ENCODE data around the gene SCLT1.
"Not testable (repeated sequence)": the region's sequence is repeated elsewhere in the genome, so short reads cannot be mapped to it uniquely, and the experiment has no call there.

The SCLT1 gene

DNA sequence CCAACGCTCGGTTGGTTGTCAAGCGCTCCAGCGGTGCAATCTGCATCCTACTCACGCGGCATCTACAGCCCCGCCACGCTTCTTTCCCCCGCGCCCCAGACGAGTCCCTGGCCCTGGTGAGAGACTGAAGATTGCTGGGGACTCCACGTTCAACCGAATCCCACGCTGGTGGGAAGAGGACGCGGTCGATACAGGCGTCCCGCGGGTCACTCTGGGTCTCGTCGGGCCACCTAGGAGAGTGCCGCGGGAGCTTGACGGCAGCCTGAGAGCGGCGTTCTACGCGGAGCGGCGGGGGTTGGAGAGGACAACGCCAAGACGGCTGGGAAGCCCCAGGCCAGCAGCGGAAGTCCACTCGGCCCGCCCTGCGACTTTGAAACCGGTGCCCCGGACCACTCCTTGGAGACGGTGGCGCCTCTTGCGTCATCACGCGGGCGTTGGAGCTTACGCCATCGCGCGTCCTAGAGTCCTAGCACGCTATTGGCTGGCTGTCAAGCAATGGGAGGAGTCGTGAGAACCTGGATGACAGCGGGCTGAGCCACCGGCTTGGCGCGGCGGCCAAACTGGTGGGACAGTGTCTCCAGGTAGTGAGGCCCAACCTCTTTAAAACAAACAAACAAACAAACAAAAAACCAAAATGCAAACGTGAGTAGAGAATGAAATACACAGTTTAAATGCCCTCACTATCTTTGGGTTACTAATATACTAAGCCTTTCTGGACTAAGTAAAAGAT is at the start of gene SCLT1:
TSS of gene SCLT1 (minus strand) at position 349 of the 730 bp plus-strand sequence. CDS start 436 bp downstream, outside the sequence.
- peak; percentile 43 for DNase-seq

DNA sequence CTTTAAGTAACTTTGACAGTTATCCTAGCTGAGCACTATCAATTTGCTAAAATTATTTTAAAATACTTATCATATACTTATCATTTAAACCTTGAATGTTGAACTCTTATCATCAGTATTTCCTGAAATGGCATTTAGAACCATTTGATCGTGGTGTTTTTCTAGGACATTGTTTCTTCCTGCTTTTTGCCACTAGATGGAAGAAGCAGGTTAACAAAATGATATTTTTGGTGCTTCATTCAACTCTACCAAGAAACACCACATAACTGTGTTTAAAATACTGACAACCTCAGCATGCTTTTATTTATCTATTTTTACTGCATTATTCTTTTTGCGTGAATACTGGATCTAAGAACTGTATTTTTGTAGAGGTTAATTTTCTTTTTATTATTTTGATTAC is 47.2 kb upstream of the SCLT1 start:
- no peak for DNase-seq

DNA sequence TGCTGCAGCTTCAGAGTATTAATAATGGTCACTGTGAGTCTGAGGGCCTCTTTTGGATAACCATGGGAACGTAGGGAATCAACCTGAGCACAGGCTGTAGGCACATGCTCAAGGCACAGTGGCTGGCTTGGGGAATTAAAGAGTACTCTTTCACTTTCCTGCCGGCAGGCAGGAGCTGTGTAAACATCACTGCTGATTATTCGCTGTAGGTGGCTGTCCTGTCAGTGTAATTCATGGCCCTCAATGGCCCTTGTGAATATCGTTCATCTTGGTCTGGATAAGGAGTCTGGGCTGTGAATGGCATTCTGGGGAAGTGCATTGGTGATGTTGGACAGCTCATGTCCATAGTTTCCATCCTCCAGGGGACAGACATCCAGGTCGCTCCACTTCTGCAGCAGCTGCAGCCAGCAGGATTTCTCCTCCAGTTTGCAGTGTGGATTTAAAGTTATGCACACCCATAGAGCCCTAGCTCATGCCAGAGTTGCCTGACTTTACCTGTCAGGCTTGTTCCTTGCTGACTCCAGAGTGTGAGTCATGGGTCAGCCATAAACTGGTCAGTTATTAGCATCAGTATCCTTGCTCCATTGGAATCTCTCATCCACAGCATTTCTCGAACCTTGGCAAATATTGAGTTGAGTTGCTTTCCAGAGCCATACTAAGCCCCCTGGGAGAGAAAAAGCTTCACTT is 45.6 kb upstream of the SCLT1 start:
- DNase-seq, result no peak

DNA sequence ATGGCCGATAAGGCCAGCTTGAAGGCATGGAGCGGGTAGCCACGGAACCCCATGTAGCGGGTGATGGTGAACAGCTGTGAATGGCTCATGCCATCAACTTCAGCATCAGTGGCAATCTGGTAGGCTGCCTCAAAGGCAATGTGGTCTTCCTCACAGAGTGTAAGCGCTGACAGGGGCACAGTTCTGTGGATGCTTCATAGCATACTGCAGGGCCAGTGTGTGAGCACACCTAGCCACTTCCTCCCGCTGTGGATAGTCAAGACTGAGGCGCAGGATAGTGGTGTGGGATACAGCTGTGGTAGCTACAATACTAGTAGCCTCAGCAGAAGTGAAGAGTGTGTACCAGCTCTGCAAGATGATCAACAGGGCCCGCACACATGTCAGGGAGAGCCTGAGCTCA is 43.1 kb upstream of the SCLT1 start:
- DNase-seq, result no peak

DNA sequence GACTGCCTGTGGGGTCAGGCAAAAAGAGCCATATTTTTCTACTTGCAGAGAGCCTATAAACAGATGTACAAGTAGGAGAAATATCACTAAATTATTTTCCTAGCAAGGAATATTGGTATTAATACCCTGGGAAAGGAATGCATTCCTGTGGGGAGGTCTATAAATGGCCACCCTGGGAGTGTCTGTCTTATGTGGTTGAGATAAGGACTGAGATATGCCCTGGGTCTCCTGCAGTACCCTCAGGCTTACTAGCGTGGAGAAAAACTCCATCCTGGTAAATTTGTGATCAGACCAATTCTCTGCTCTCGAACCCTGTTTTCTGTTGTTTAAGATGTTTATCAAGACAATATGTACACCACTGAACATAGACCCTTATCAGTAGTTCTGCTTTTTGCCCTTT is 38.0 kb upstream of the SCLT1 start:
- no peak for DNase-seq

DNA sequence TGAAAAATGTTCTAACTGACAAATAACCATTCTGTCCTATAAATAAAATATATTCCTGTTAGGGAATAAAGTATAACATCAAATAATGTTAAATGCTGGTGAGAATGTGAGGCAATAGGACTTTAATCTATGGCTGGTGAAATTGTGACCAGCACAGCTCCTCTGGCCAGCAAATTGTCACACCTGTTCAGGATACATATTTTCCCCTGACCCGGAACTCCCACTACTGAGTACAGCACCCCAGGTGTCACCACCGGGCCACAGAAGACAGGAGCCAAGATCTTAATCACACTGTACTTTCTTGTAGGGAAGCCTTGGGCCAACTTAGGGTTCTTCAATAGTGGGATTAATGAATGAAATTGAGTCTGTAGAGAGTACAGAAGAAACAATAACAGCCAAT is 35.8 kb upstream of the SCLT1 start:
- no peak for DNase-seq

DNA sequence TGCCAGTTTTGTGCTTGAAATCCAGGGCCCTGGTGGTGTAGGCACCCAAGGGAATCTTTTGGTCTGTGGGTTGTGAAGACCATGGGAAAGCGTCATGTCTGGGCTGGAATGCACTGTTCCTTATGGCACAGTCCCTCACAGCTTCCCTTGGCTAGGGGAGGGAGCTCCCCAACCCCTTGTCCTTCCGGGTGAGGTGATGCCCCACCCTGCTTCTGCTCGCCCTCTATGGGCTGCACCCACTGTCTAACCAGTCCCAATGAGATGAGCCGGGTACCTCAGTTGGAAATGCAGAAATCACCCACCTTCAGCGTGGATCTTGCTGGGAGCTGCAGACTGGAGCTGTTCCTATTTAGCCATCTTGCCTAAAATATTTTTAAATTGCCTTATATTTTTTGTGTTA is 33.3 kb upstream of the SCLT1 start:
- DNase-seq, result not testable (repeated sequence)

DNA sequence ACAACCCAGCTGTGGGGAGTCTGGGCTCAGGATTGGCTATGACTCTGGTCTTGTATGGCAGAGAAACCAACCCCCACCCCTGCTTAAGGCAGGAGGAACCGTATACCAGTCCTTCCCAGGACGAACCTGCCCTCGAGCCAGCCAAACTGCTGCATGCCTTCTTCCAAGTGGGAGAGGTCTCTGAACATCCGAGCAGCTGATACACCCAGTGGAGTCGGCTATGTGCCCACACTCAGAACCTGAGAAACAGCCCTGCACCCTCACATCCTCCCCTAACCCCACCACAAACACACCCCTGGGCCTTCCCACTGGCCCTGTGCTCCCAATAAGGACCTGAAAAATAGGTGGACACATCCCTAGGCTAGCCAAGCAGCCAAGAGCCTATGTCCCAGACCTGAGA is 24.4 kb upstream of the SCLT1 start:
- DNase-seq, result no peak

DNA sequence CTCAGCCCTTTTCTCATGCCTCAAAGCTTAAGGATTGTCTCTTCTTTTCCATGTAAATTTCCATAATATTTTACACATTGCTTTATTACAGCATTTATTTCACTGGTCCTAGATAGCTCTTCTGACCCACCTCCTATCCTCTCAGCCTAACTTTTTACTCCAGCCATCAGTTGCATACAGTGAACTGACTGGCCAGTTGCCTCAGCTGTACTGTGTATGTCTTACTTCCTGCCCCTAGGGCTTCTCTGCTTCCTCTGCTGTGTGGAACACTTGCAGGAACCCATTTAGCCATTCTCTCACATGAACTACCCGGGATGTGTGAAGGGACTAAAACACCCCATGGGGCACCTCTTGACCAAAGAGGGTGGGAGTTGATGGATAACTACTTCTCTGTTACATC is 20.6 kb upstream of the SCLT1 start:
- DNase-seq, result no peak

DNA sequence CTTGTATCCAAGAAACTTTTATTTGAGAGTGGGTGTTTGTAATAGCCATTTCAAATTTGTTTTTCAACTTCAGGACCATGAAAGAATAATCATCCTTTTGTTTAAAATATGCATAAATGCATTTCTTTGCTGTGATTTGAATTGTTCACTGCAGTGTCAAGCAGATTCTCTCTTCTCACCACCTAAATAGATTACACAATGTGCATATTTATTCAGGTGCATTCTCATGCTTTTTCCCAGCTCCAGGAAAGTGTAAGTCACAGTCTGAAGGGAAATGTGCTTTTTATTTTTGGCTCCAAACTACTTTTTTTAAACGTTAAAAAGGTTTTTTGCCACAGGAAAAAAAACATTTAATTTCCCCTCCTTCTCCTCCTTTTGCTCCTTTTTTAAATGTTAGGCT is 20.1 kb upstream of the SCLT1 start:
- no peak for DNase-seq

DNA sequence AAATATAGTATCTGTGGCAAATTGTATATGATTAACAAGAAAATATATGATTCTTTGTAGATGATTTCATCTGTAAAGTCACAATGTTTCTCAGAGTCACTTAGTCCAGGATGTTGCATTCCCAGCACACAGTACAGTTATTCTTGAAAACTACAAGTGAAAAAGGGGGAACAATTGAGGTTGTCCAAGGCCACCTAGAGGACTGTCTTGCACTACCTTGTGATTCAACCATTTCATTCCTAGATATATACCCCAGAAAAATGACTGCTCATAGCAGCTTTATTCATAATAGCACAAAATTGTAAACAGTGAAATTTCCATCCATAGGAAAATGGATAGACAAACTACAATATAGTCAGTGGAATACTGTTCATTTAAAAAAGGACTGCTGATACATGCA is 18.6 kb upstream of the SCLT1 start:
- no peak for DNase-seq

DNA sequence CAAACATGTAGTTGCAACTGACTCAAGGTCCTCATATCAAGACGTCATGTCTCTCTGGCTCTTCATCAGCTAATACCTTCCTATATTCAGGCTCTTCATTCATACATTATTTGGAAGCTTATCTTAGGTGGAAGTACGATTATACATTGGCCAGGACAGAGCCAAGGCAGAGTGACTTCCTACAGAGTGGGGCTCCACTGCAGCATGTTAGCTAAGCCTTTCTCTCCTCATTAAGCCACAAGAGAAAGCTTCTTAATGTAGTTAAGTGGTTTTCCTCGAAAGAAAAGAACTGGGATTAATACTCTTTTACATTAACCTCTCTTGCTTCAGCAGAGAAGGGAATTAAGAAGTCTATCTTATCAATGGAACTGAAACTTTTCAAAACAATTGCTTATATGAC is 17.6 kb upstream of the SCLT1 start:
- no peak for DNase-seq

DNA sequence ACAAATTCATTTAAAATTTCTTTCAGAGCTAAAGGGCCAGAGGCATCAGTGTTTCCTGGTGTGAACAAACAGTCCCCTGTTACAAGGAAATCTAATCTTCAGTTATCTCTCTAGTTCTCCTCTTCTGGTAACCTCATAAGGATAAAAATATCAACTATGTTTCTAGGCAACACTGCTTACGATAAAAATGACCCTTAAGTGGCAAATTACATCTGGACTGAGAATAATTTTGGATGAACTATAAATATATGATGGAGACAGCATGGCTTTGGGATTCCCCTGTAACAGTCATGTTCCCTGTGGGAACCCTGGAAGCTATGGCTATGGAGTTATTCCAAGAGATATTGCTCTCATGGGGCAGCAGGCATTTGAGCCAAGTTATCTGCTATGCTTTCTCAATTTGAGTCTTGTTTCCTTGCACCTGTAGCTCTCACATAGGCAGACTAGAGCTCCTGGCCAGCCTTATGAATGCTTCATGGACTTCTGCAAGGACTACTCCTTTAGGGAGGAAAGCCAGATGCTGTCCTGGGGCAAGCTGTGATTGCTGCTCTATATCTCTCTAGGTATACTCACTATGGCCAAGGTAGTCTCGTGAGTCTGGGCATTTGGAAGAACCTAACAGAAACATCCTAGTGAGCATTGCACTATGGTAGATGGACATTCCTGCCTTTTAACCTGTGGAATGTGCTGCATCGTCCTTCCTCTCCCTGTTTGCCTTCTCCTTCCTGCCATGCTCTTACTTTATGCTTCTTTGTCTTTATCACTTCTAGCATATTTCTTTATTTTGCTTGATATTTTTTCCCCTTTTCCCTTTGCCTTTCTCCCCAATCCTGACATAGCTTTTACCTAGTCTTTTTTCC is 16.9 kb upstream of the SCLT1 start:
- no peak for DNase-seq

DNA sequence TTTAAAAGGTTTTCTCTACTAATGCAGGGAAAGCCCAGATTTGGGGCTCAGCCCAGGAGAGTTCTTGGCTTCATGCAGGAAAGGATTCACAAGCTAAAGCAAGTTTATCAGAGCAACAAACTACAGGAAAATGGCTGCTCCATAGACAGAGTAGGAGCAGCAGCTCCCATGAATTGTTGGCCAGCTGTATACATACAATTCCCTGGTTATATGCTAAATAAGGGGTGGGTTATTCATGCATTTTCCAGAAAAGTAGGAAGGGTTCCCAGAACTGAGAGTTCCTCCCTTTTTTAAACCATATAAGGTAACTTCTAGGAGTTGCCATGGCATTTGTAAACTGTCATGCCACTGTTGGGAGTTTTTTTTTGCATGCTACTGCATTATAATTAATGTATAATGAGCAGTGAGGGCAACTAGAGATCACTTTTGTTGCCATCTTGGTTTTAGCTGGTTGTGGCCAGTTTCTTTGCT is 5.2 kb upstream of the SCLT1 start:
- no peak for DNase-seq

DNA sequence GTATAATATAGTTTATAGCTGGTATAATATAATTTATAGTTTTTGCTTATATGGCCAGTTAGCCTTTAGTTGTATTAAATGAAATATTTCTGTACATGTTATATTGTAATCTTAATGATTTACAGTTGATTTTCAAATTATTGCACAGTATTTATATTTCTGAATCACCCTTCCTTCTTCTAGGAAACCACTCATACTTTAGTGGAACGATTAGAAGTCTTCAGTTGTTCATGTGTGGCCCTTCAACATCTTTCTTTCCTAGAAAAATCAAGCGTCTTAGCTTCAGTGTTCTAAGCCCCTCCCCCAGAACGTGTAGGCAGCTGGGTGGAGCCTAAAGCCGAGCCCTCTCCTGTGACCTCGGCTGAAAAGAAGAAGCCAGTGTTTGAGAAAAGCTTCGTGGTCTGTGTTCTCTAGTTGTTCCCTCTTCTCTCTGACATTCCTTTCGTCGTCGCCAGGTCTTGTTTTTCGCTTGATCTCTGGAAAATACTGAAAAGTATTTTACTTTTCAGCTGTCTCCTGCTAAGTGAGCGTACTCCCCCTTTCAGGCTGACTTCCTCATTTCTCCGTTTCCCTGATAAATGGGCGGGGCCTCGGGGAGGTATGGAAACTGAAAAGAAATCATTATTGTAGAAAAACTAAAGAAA is 2.6 kb upstream of the SCLT1 start, which contains the start of gene C4orf33:
TSS of gene C4orf33 (plus strand) at position 342 of the 644 bp plus-strand sequence. CDS start 6,459 bp downstream, outside the sequence.
- peak; percentile 46 for DNase-seq

DNA sequence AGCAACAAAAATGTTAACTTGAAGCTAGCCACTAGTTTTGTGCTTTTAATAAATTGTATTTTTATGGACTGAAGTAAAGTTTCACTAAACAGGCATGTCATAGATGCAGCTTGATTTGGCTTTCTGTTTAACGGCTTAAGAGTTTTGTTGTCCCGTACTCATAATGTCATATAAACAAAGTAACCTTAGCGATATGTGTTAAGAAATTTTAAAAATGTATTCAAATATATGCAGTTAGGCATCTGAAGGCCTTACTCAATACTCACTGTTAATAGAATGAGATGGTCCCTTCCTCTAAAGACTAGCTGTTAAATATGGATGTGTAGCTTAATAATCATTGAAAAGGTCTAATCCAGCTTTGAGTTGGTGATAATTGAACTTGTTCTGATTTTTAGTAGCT is 1.0 kb upstream of the SCLT1 start:
- DNase-seq, result no peak

DNA sequence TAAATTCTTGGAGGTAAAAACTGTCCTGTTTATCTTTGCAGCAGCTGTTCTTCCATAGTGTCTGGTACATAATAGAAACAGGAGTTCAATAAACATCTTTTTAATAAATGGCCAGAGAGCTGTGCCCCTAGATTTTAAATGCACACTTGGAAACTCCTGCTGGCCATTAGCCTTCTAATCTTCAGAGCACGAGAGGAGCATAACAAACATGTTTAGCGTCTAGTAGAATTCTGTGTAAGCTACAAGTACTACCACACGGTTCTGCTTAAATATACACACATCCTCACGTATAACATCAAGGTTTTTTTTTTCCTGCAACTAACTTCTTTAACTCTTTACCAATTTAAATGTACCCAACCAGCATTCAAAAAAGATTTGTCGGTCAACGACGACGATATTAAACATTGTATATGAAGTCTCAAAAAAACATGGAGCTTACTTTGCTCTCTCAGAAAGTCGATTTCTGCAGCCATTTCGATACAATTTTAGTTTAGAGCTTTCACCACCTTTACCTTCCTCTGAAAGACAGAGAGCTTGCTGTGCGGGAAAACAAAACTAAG is 628 bp downstream of the SCLT1 start:
- no peak for DNase-seq

DNA sequence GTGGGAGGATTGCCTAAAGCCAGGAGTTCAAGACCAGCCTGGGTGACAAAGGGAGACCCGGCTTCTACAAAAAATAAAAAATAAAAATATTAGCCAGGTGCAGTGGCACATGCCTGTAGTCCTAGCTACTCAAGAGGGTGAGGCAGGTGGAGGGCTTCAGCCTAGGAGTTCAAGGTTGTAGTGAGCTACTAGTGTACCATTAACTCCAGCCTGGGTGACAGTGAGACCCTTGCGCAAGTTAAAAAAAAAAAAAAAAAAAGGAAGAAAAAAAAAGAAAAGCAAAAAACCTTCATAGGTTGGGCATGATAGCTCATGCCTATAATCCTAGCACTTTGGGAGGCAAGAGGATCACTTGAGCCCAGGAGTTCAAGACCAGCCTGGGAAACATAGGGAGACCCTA is 5.8 kb downstream of the SCLT1 start:
- DNase-seq, result no peak

DNA sequence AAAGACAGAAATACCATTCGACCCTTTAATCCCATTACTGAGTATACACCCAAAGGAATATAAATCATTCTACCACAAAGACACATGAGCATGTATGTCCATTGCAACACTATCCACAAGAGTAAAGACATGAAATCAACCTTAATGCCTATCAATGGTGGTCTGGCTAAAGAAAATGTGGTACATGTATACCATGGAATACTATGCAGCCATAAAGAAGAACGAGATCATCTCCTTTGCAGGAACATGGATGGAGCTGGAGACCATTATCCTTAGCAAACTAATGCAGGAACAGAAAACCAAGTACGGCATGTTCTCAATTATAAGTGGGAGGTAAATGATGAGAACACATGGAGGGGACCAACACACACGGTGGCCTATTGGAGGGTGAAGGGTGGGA is 7.9 kb downstream of the SCLT1 start:
- no peak for DNase-seq

DNA sequence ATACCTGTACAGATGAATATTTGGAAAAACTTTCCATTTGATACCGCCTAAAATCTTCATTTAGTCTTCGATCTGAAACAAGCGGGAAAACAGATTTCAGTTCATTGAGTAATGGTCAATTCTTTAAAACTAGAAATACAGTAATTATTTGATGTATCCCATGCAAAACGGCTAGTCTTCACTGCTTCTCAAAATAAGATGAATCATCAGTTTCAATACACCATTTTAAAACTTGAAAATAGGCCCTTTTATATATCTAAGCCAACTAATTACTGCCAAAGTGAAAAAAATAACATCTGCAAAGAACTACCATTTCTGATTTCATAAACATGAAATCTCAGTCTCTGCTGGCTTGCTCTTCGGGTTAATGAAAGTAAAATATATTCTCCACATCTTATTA is 11.0 kb downstream of the SCLT1 start:
- no peak for DNase-seq

DNA sequence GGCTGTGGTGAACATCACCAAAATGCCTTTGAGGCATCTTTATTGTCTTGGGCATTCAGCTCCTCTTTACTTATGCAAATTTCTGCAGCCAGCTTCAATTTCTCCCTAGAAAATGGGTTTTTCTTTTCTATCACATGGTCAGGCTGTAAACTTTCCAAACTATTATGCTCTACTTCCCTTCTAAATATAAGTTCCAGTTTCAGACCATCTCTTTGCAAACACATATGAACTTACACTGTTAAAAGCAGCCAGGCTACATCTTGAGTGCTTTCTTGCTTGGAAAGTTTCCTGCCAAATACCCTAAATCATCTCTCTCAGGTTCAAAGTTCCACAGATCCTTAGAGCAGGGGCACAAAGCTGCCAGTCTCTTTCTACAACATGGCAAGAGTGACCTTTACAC is 13.2 kb downstream of the SCLT1 start:
- no peak for DNase-seq

DNA sequence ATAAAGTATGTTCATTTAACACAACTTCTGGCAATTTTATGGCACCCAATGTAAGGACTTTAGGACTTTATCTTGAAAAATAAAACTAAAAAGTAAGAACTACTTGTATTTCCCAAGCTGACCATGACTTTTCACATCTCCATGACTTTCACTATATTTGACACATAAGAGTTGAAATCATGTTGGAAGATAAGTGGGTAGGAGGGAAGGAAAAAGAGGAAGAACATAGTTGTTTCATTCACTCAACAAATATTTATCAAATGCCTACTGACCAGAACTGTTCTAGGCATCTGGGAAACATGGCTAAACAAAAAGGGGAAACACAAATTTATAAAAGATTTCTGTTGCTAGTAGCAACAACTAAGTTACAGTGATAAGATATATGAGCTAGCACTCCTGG is 16.0 kb downstream of the SCLT1 start:
- no peak for DNase-seq

DNA sequence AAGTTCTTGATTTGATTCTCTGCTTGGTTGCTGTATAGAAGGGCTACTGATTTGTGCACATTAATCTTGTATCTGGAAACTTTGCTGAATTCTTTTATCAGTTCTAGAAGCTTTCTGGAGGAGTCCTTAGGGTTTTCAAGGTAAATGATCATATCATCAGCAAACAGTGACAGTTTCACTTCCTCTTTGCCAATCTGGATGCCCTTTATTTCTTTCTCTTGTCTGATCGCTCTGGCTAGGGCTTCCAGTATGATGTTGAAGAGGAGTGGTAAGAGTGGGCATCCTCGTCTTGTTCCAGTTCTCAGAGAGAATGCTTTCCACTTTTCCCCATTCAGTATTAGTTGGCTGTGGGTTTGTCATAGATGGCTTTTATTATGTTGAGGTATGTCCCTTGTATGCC is 23.8 kb downstream of the SCLT1 start:
- DNase-seq, result not testable (repeated sequence)
